ENCODE data around the gene TSPAN8.

- TF ChIP-seq CTCF (IDR thresholded peaks at IDR 0.05): no peak
- TF ChIP-seq POLR2A (IDR thresholded peaks at IDR 0.05): no peak
- TF ChIP-seq EP300 (IDR thresholded peaks at IDR 0.05): no peak
- no peak for TF ChIP-seq POLR2AphosphoS5 (IDR thresholded peaks at IDR 0.05)
Measured at GRCh38 chr12:71164166-71164565, 6.4 kb upstream of the TSPAN8 start.

Data from sigmoid colon (tissue), 4 donors.